Heart left ventricle (tissue), 16 donors: ENCODE data around the gene CEACAM5. TPM values are rescaled to one million over a fixed set of nuclear protein-coding genes. Genes with fewer than 3 reads are reported as not detected.

Experiments
- ATAC-seq, 4 donors: fragments of 200-7000 bp; cut with Tn5 transposase; one replicate each; pipeline ENCODE4 v1.9.1; 2020 to 2022; ENCODE audit warnings: moderate library complexity in 4 of 4, mild to moderate bottlenecking in 3 of 4, moderate number of reproducible peaks in 1 of 4
- DNase-seq, 5 donors: peaks; one replicate each; pipeline ENCODE4 v3.0.0-alpha.2; 2020
- H3K27ac ChIP-seq, 12 donors: fragments of 200-600 bp; sonication (generic) in 4 of 12; one replicate each; pipeline versions ENCODE4 v1.5.0 to v1.8.0; 2016 to 2022; ENCODE audit warnings: mild to moderate bottlenecking in 2 of 12
- H3K27me3 ChIP-seq, 9 donors: fragments of 200-600 bp; sonication (generic) in 2 of 9; one replicate each; pipeline versions ENCODE4 v1.5.1 to v1.8.0; 2016 to 2022; ENCODE audit warnings: mild to moderate bottlenecking in 3 of 9
- H3K36me3 ChIP-seq, 9 donors: fragments of 200-600 bp; sonication (generic) in 2 of 9; one replicate each; pipeline versions ENCODE4 v1.5.0 to v1.8.0; 2018 to 2022; ENCODE audit warnings: mild to moderate bottlenecking in 2 of 9
- H3K4me1 ChIP-seq, 12 donors: fragments of 200-600 bp; sonication (generic) in 4 of 12; one replicate each; pipeline versions ENCODE4 v1.5.0 to v1.8.0; 2016 to 2022; ENCODE audit warnings: mild to moderate bottlenecking in 3 of 12
- H3K4me3 ChIP-seq, 12 donors: fragments of 200-600 bp; sonication (generic) in 4 of 12; one replicate each; pipeline versions ENCODE4 v1.5.0 to v1.8.0; 2017 to 2022; ENCODE audit warnings: mild to moderate bottlenecking in 9 of 12, moderate library complexity in 4 of 12
- H3K9me3 ChIP-seq, 12 donors: fragments of 200-600 bp; sonication (generic) in 4 of 12; one replicate each; pipeline versions ENCODE4 v1.5.0 to v1.8.0; 2016 to 2022; ENCODE audit warnings: mild to moderate bottlenecking in 1 of 12
- POLR2A ChIP-seq, 2 donors: fragments of 450-650 bp; IDR thresholded peaks; one replicate each; pipeline ENCODE4 v1.6.1; 2017; ENCODE audit warnings: antibody characterized with exemption in 2 of 2, mild to moderate bottlenecking in 2 of 2, moderate library complexity in 2 of 2
- WGBS, 4 donors: extraction: QIAGEN DNeasy Blood & Tissue Kit in 2 of 4; methylation state at CpG; one replicate each; pipeline versions ENCODE4 v1.1.5 to v1.1.7; 2013 to 2018; 5-methylcytosine and 5-hydroxymethylcytosine counted together
- intact Hi-C, 10 donors: fragments of 100-400 bp; cut with DNase I; formaldehyde crosslinking; loops; one replicate each; pipeline versions ENCODE4 v1.11.1 to v1.14.2; 2022
- polyA plus RNA-seq, 2 donors: library from polyadenylated mRNA; stranded (reverse); fragments of 200-250 nt; gene quantifications; one replicate each; pipeline ENCODE4 v1.2.3, GENCODE V29; 2013
- total RNA-seq, 9 donors: library from RNA; depleted of rRNA in 2 of 9; stranded (reverse); fragments of >200 nt in 2 of 9; fragmentation: NEBNext Ultra II Directional in 3 of 9; extraction: Animal tissue kit (Norgen Biotek cat#: 25700) in 3 of 9; gene quantifications; one replicate each; pipeline versions ENCODE4 v1.1.0 to v1.2.4, GENCODE V29; 2016 to 2023
- TF ChIP-seq, protein P1 (sequence below), 12 donors: fragments of 200-600 bp; sonication (generic) in 4 of 12; IDR thresholded peaks; one replicate each; pipeline versions ENCODE4 v1.5.0 to v1.8.0; 2018 to 2022; ENCODE audit warnings: antibody characterized with exemption in 12 of 12, mild to moderate bottlenecking in 5 of 12
- donor health status: ischemic (EF 13 %, LVEDD 7.1; RV severe dilation, severe dysfunction).
- donor health status: healthy with polysubstance abuse.
- donor health status: DM: no; HTN: yes; CAD: no.
- donor health status: DM: no; HTN: no; CAD: no.
- donor health status: ischemic (EF 25% LVEDD 6.9; RV normal size, moderate dysfunction).
- donor health status: ischemic (EF 25% LVEDD 5.7; RV mildly dilated, moderate dysfunction).
- donor health status: healthy.
- donor health status: DM: yes; HTN: yes; CAD: no.
- donor health status: ischemic (EF 35%, LVEDD 5.7; RV mildly dilated, moderate dysfunction).
- donor health status: nonischemic (EF 11% LVEDD 7.7; RV severe dilation, severe dysfunction).
- donor health status: DM: yes; HTN: yes; CAD: no.
- donor health status: PGD.
- donor health status: ischemic (EF 29% LVEDD 5.4; RV normal size, mild dysfunction).
- donor health status: nonischemic (EF 23%, LVEDD 6.1; RV moderate dilation, normal function).

The CEACAM5 gene
- total and polyA plus RNA-seq, 11 donors, result 0.22 to 0.75 TPM; not detected in 9

DNA sequence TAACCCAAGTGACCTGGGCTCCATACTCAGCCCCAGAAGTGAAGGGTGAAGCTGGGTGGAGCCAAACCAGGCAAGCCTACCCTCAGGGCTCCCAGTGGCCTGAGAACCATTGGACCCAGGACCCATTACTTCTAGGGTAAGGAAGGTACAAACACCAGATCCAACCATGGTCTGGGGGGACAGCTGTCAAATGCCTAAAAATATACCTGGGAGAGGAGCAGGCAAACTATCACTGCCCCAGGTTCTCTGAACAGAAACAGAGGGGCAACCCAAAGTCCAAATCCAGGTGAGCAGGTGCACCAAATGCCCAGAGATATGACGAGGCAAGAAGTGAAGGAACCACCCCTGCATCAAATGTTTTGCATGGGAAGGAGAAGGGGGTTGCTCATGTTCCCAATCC, 14.2 kb upstream of the CEACAM5 start:
- 42 to 67% (median 58%) methylated on average over 1 of the region's 1 CpG for WGBS, 4 donors
- intact Hi-C loops, result no loop called here
- ATAC-seq (no peak), DNase-seq (no peak)
- H3K36me3 ChIP-seq, result no peaks in the 10 kb centered on the region
- no peak overlapping the region for H3K27ac ChIP-seq
- TF ChIP-seq POLR2A (IDR thresholded peaks at IDR 0.05), result no peak
- TF ChIP-seq, protein P1, sequence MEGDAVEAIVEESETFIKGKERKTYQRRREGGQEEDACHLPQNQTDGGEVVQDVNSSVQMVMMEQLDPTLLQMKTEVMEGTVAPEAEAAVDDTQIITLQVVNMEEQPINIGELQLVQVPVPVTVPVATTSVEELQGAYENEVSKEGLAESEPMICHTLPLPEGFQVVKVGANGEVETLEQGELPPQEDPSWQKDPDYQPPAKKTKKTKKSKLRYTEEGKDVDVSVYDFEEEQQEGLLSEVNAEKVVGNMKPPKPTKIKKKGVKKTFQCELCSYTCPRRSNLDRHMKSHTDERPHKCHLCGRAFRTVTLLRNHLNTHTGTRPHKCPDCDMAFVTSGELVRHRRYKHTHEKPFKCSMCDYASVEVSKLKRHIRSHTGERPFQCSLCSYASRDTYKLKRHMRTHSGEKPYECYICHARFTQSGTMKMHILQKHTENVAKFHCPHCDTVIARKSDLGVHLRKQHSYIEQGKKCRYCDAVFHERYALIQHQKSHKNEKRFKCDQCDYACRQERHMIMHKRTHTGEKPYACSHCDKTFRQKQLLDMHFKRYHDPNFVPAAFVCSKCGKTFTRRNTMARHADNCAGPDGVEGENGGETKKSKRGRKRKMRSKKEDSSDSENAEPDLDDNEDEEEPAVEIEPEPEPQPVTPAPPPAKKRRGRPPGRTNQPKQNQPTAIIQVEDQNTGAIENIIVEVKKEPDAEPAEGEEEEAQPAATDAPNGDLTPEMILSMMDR (IDR thresholded peaks at IDR 0.05), result no peak
- H3K4me1 ChIP-seq, result no peaks in the 10 kb centered on the region
- peaks cover 0 to 26% (median 2%) of the 10 kb centered on the region in 9 donors for H3K27me3 ChIP-seq
- no peak overlapping the region for H3K4me3 ChIP-seq
- peaks cover 0 to 17% (median 0%) of the 10 kb centered on the region in 12 donors for H3K9me3 ChIP-seq

DNA sequence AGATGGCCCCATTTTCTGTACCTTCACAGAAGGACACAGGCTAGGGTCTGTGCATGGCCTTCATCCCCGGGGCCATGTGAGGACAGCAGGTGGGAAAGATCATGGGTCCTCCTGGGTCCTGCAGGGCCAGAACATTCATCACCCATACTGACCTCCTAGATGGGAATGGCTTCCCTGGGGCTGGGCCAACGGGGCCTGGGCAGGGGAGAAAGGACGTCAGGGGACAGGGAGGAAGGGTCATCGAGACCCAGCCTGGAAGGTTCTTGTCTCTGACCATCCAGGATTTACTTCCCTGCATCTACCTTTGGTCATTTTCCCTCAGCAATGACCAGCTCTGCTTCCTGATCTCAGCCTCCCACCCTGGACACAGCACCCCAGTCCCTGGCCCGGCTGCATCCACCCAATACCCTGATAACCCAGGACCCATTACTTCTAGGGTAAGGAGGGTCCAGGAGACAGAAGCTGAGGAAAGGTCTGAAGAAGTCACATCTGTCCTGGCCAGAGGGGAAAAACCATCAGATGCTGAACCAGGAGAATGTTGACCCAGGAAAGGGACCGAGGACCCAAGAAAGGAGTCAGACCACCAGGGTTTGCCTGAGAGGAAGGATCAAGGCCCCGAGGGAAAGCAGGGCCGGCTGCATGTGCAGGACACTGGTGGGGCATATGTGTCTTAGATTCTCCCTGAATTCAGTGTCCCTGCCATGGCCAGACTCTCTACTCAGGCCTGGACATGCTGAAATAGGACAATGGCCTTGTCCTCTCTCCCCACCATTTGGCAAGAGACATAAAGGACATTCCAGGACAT, 13.4 kb upstream of the CEACAM5 start:
- intact Hi-C loops, result no loop called here
- 59 to 62% (median 60%) methylated on average over 7 to 8 of the region's 8 CpGs for WGBS, 4 donors
- Histone ChIP-seq H3K4me3 (no peak overlapping the region), H3K36me3 (no peaks in the 10 kb centered on the region), H3K27ac (no peak overlapping the region), H3K27me3 (peaks cover 0 to 29% (median 2%) of the 10 kb centered on the region in 9 donors), H3K4me1 (no peaks in the 10 kb centered on the region), H3K9me3 (peaks cover 0 to 17% (median 0%) of the 10 kb centered on the region in 12 donors)
- ATAC-seq (no peak), DNase-seq (no peak)
- TF ChIP-seq POLR2A (IDR thresholded peaks at IDR 0.05), result no peak
- TF ChIP-seq, protein P1 (IDR thresholded peaks at IDR 0.05), result no peak

DNA sequence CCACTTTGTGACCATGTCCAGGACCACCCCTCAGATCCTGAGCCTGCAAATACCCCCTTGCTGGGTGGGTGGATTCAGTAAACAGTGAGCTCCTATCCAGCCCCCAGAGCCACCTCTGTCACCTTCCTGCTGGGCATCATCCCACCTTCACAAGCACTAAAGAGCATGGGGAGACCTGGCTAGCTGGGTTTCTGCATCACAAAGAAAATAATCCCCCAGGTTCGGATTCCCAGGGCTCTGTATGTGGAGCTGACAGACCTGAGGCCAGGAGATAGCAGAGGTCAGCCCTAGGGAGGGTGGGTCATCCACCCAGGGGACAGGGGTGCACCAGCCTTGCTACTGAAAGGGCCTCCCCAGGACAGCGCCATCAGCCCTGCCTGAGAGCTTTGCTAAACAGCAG, 12.7 kb upstream of the CEACAM5 start:
- TF ChIP-seq, protein P1 (IDR thresholded peaks at IDR 0.05), result no peak
- TF ChIP-seq POLR2A (IDR thresholded peaks at IDR 0.05), result no peak
- H3K36me3 ChIP-seq, result no peaks in the 10 kb centered on the region
- peaks cover 0 to 30% (median 0%) of the 10 kb centered on the region in 9 donors for H3K27me3 ChIP-seq
- intact Hi-C loops, result no loop called here
- H3K4me3 ChIP-seq, result no peak overlapping the region
- no peaks in the 10 kb centered on the region for H3K4me1 ChIP-seq
- no peak for ATAC-seq
- 20 to 58% (median 49%) methylated on average over 1 to 2 of the region's 2 CpGs for WGBS, 4 donors
- H3K27ac ChIP-seq, result no peak overlapping the region
- no peak for DNase-seq
- H3K9me3 ChIP-seq, result peaks cover 0 to 17% (median 0%) of the 10 kb centered on the region in 12 donors

DNA sequence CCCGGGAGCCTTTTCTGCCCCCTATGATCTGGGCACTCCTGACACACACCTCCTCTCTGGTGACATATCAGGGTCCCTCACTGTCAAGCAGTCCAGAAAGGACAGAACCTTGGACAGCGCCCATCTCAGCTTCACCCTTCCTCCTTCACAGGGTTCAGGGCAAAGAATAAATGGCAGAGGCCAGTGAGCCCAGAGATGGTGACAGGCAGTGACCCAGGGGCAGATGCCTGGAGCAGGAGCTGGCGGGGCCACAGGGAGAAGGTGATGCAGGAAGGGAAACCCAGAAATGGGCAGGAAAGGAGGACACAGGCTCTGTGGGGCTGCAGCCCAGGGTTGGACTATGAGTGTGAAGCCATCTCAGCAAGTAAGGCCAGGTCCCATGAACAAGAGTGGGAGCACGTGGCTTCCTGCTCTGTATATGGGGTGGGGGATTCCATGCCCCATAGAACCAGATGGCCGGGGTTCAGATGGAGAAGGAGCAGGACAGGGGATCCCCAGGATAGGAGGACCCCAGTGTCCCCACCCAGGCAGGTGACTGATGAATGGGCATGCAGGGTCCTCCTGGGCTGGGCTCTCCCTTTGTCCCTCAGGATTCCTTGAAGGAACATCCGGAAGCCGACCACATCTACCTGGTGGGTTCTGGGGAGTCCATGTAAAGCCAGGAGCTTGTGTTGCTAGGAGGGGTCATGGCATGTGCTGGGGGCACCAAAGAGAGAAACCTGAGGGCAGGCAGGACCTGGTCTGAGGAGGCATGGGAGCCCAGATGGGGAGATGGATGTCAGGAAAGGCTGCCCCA, 11.8 kb upstream of the CEACAM5 start:
- ATAC-seq (no peak), DNase-seq (peak in 1 of 5 donors; percentile 10)
- no peaks in the 10 kb centered on the region for H3K36me3 ChIP-seq
- H3K4me3 ChIP-seq, result no peak overlapping the region
- peaks cover 0 to 17% (median 0%) of the 10 kb centered on the region in 12 donors for H3K9me3 ChIP-seq
- no peaks in the 10 kb centered on the region for H3K4me1 ChIP-seq
- intact Hi-C loops, result no loop called here
- 48 to 59% (median 54%) methylated on average over 7 of the region's 7 CpGs for WGBS, 4 donors
- no peak overlapping the region for H3K27ac ChIP-seq
- TF ChIP-seq, protein P1 (IDR thresholded peaks at IDR 0.05), result no peak
- TF ChIP-seq POLR2A (IDR thresholded peaks at IDR 0.05), result no peak
- peaks cover 0 to 26% (median 2%) of the 10 kb centered on the region in 9 donors for H3K27me3 ChIP-seq
